GM21576 (cell line): ENCODE results near the gene PRR7.

Experiments
- ATAC-seq: cut with Tn5 transposase; IDR thresholded peaks from one replicate; pipeline ENCODE4 v1.9.1; 2021; ENCODE audit warnings: mild to moderate bottlenecking, moderate library complexity; ENCODE audit not compliant: unreplicated experiment

PRR7 gene

DNA sequence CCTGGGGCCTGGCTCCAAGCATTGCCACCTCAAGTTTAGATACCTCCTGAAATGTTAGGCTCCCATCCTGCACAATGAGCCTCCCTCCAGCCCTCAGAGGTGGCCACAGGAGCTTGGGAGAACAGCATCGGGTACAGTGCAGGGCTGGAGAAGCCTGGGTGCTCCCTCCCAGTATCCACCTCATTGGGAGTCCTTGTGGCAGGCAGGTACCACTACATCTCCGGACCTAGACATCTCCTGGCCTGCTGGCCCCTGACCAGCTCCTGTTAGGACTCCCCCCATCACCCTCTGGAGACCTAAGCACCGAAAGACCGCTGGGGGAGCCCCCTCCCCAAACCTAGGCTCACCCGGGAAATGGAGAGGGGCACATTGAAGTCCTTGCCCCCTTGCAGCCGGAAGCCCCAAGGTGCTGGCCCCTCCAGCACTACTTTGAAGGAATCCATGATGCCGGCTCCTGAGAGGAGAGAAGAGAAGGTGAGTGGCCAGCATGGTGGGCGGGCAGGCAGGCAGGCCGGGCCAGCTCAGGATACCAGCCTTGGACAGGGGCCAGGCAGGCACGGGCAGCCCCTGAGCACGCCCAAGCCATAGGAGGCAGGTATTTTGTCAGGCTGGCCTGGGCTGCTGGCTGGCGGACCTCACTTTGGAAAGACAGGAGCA, 49.6 kb downstream of the PRR7 start:
- ATAC-seq: no peak

DNA sequence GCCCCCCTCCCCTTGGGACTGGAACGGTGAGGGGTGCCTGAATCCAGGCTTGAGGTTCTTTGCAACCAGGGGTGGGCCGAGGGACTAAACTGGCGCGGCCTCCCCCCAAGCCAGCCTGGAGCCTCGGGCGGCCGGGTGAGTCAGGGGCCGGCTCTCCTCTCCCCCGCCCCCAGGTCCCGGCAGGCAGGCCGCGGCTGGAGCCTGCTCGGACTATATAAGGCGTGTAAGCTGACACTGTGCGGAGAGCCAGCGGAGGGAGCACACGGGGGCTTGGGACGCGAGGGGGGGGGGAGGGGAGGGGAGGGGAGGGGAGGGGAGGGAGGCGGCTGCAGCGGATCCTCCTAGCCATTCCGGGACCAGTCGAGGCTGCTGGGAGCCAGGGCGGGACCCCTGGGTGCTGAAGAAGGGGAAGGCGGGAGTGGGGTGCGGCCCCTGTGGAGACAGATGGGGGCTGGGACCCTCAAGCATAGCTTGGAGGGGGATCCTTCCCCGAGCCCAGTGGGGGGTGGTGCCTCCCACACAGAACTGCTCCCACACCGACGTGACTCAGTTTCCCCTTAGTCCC, 50.2 kb downstream of the PRR7 start:
- ATAC-seq: no peak

DNA sequence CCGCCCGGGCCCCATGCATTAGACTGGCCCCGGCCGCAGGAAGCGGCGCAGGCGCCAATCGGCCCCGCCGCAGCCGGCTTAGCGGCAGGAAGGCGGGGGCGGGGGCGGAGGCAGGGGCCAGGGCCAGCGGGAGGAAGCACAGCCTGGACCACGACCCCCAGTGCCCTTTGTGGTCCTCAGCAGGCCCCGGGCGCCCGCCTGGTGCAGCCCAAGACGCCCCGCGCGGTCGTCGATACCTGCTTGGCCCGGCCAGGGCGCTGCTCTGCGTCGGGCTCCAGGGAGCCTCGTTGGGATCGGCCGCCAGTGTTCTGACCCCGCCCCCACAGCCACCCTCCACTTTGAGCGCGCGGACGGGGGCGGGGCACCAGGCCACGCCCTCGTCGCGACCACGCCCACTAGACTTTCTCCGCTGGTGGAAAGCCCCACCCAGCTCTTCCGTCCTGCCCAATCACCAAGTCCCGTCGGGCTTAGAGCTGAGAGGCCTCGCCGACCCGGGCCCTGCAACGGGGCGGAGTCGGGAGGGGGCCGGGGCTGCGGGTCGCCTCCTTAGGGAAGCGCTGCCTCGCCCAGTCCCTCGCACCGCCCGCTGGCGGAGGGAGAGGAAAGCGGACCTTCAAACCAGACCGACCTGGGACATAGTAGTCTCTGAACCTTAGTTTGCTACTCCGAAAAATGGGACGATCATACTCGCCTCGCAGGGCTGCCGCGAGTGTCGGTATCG, 50.8 kb downstream of the PRR7 start, which contains the start of gene PDLIM7:
Gene PDLIM7 (minus strand): TSS at position 313 of the 721 bp plus-strand sequence. CDS start 1,092 bp downstream, outside the sequence.
- ATAC-seq: peak; percentile 73

DNA sequence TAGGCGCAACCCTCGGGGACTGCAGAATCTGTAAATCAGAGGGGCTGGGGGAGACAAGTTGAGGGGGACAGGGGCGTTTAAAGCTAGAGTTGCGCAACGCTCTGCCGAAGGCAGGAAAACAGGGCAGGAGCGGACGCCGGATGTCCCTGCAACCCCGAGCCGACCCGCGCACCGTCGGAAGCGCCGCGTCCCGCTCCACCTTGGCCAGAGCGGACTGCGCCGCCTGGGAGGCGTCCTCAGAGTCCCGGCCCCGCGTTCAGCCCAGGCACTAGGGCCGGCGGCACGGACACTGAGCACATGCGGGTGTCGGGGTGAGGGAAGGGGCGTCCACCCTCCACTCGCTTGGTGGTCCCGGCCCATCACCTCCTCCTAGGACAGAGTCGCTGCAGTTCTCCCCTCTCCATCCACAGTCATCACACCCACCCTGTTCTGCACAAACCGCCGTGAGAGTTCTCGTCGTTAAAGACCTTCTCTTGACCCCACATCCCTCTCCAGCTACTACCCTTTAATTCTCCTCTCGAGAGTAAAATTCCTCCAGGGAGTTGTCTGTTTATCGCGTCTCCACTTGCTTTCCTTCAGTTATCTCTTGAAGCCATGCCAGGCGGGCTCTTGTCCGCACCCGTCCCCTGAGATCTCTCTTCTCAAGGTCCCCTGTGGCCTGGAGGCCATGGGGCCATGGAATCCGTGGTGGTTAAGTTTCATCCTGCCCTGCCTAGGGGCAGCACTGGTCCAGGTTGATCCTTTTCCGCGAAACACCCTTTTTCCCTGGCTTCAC, 51.6 kb downstream of the PRR7 start:
- ATAC-seq: no peak

DNA sequence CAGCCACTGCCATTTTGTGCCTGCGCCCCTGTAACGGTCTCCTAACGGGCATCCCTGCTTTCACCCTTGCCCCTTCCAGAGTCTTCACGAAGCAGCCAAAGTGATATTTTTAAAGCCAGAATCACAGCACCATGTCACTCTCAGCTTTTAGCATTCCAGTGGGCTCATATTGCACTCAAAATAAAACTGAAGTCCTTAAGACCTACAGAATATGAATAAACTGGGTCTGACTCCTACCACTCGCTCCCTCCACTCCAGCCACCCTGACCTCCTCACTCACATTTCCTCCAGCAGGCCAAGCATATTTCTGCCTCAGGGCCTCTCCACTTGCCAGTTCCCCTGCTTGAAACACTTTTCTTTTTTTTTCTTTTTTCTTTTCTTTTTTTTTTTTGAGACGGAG, 53.2 kb downstream of the PRR7 start:
- no peak for ATAC-seq

DNA sequence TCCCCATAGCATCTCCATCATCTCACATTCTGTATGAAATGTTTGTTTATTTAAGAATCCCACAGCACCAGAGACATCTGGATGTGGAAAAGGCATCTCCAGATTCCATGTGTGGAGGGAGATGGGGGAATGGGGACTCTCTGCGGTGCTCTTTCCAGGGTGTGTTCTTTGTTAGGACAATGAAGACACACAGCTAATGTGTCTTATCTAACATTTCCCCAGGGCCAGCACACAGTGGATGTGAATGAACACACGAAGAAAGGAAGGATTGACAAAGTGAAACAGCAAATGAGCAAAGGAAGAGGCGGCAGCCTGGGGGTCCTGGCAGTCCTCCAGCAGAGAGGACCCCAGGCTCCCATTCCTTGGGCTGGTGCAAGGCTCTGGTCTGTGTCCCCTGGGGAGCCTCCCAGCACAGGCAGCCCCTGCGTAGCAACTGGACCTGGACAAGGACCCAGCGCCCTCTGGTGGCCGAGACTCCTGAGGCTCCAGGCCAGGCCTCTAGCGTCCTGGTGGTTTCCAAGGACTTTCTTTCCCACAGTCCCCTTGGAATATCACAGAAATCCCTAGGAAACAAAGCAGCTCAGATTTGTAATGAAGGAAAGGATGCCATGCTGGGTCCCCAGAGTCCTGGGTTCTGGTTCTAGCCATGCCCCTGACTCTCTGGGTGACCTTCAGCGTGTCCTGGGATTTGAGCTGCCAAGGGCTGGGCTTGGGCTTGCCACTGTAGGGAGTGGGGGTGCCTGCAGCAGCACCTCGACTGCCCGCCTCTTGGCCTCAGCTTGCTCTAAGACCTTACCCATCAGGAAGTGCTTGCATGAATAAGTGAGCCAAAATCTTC, 54.3 kb downstream of the PRR7 start:
- peak; percentile 27 for ATAC-seq

DNA sequence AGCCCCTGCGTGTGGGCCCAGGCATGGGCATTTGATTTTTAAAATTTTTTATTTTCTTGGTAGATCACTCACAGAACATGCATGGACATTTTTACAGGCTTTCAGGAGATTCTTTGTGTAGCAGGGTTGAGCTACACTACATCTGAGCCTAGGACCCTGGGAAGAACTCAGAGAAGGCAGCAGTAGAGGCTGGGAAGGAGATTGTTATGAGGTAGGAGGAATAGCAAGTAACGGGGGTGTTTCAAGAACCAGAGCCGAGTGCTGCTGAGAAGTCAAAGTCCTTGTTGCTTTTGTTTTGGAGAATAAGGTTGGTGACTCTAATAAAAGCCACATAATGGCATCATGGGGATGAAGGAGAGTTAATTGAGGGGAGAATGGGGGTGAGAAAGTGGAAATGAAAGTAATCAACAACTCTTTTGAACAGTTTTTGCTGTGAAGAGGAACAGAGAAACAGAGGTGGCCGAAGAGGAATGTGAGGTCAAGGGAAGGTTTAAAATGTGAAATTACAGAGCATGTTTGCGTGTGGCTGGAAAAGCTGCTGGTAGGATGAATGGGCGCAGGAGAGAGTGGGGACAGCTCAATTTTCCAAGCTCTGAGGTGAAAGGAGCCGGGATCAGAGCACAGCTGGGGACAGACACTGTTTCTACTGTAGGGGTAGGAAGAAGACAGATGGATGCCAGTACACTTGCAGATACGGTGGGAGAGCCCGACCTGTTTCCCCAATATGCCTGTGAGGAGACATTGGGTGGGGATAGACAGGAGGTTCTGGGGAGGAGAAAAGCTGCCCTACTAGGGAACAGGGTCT, 55.5 kb downstream of the PRR7 start:
- ATAC-seq: no peak

DNA sequence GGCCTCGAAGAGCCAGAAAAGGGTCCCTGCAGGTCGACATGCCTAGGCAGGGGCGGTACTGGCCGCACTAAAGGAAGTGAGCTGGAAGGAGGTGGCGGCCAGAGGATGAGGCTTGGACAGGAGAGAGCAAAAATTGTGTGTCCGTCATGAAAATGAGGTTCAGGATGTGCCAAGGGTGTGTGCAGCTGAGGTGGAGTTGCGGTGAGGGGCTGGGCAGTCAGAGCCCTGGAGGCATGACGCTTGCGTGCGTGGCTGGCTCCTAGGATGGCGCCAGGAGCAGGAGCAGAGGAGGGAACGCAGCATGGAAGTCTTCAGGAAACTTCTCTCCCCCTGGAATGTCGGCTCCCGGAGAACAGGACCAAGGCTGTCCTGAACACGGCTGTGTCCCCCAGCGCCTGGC, 56.3 kb downstream of the PRR7 start:
- no peak for ATAC-seq

DNA sequence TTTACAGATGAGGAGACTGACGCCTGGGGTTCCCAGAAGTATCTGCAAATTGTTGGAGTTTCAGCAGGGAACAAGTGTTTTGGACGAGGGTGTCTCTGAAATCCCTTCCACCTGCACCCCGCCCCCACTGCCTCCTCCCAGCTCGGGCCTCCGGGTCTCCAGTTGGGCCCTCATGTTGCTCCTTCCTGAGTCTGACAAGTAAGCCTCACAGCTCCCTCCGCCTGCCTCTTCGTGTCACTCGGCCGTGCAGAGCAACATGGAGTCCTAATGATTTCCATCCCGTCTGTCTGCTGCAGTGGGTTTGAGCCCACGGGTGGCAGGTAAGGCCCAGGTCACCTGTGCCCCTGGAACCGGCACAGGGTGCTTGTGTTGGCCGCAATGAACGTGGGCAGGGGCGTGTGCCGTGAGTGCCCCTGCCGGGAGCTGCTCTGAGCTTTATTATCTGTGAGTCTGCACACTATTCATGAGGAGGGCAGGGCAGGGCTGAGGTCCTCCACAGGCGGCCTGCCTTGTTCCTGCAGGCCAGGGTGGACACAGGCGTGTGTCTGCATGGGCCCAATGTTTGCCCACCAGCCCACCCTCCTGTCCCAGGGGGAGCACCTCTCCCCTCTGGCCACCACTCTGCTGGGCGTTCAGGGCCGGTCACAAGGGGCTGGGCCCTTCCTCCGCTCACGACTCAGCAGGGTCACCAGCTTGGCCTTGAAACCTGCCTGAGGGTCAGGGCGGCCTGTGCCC, 56.9 kb downstream of the PRR7 start:
- no peak for ATAC-seq

DNA sequence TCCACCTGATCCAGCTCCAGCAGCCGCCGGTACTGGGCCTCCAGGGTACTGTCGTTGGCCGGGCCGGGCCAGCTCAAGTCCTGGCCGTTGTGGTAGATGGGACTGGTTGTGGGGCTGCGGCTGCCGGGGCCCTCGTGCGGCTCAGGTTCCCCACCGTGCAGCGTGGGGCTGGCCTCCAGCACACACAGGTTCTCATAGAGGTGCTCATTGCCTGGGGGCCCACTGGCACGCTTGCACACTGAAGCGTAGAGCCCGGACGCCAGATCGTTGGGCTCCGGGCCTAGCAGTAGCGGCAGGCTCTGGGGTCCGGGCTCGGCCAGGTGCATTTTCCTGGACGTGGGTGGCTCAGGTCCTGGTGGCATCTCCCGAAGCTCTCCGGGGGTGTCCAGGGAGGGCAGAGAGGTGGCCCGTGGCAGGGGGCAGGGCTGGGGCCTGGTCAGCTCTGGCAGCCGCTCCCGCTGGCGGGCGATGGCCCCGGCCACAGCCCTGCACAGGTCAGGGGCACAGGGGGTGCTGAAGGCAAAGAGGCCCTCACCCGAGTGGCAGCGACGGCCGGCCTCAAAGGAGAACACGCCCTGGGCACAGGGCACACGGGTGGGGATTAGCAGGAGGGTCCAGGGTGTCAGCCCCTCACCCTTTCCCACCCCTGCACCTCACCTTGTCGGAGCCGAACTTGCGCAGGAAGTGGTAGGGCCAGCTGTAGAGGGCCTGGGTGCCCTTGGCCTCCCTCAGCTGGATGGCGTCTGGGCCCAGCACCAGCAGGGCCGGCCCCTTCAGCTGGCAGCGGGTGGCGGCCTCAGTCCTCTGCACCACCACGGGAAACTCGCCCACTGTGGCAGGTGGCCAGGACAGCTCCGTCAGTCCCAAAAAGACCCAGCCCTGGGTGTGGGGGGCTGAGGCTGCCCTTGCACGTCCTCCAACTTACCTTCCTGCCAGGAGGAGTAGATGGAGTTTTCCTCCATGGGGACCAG, 57.8 kb downstream of the PRR7 start:
- ATAC-seq: no peak

DNA sequence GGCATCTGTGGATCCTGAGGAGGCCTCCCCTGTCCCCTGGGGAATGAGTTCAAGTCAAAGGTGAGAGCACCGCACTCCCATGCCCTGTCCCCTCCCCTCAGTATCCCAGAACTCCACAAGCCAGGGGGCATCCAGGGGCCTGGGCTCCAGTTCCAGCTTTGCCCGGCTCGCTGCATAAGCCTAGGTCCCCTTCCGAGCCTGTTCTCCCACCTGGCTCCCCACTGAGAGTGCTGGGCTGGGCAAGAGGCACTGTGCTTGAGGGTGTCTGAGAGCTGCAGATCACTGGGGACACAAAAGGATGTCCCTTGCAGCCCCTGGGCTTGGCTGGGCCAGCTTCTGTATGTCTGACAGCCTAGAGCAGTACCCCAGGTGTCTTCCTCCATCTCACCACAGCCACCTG, 58.5 kb downstream of the PRR7 start:
- ATAC-seq: no peak
